Panc1 (cell line): ENCODE data around the gene BAZ2B.
A peak's percentile ranks its signal among the peaks of the same experiment; 100 is the strongest.

Experiments
- CTCF ChIP-seq: fragments of 450-650 bp; IDR thresholded peaks from 2 replicates; pipeline ENCODE4 v1.5.1; 2017; ENCODE audit warnings: mild to moderate bottlenecking
- POLR2AphosphoS5 ChIP-seq: IDR thresholded peaks from 2 replicates; pipeline ENCODE4 v1.6.1; 2012; ENCODE audit warnings: mild to moderate bottlenecking, low read depth, low read length, moderate library complexity
- REST ChIP-seq, 2 experiments: IDR thresholded peaks; 2 replicates each; pipeline ENCODE4 v1.6.1; 2011 to 2012; ENCODE audit warnings: low read depth in 2 of 2, control low read depth in 1 of 2, low read length in 1 of 2, mild to moderate bottlenecking in 1 of 2, moderate library complexity in 1 of 2; ENCODE audit not compliant: insufficient read depth in 1 of 2

- no peak for TF ChIP-seq CTCF
- no peak for TF ChIP-seq REST (IDR thresholded peaks at IDR 0.05; ENCODE audit: insufficient read depth in 1 of 2, low read depth in 2 of 2, low read length in 1 of 2)
- TF ChIP-seq POLR2AphosphoS5, result peak; percentile 79
Measured at GRCh38 chr2:159615367-159616285, 722 bp downstream of the BAZ2B start.
